Spinal cord (tissue), 10 donors: ENCODE data around the gene ZACN. TPM values are rescaled to one million over a fixed set of nuclear protein-coding genes. Genes with fewer than 3 reads are reported as not detected.

Source experiments
- DNase-seq, 6 donors: peaks; one replicate each; pipeline versions ENCODE4 v3.0.0 to v3.0.0-alpha.2; 2013 to 2015; ENCODE audit warnings: low spot score in 6 of 6, low read depth in 4 of 6
- H3K27ac ChIP-seq: one replicate; pipeline ENCODE4 v1.5.1; 2013; ENCODE audit warnings: low read depth, low read length, control low read depth
- H3K27me3 ChIP-seq: one replicate; pipeline ENCODE4 v1.6.1; 2013; ENCODE audit warnings: low read length; ENCODE audit not compliant: control insufficient read depth, insufficient read depth
- H3K36me3 ChIP-seq: one replicate; pipeline ENCODE4 v1.6.1; 2013; ENCODE audit warnings: low read length; ENCODE audit not compliant: control insufficient read depth, insufficient read depth
- H3K4me1 ChIP-seq: one replicate; pipeline ENCODE4 v1.6.1; 2013; ENCODE audit warnings: low read length; ENCODE audit not compliant: control insufficient read depth, insufficient read depth
- H3K4me3 ChIP-seq: one replicate; pipeline ENCODE4 v1.5.1; 2013; ENCODE audit warnings: low read depth, low read length, control low read depth
- H3K9me3 ChIP-seq: one replicate; pipeline ENCODE4 v1.6.1; 2013; ENCODE audit warnings: low read length; ENCODE audit not compliant: control insufficient read depth, insufficient read depth
- WGBS: methylation state at CpG from one replicate; pipeline ENCODE4 v1.1.5; 2013; ENCODE audit warnings: missing lambda C conversion rate; ENCODE audit not compliant: insufficient coverage; 5-methylcytosine and 5-hydroxymethylcytosine counted together
- long read RNA-seq, 4 donors: transcript quantifications; one replicate each; lab custom pipeline, GENCODE V29; 2026
- polyA plus RNA-seq, 2 donors: library from polyadenylated mRNA; unstranded; fragments of 120-200 nt; gene quantifications; one replicate each; pipeline ENCODE4 v1.2.1, GENCODE V29; 2013; ENCODE audit not compliant: insufficient read length in 2 of 2
- total RNA-seq, 2 donors: library from RNA; depleted of rRNA in 1 of 2; stranded (reverse); fragments of 120-200 nt in 1 of 2; fragments of >200 nt in 1 of 2; gene quantifications; one replicate each; pipeline versions ENCODE4 v1.2.3 to v1.2.4, GENCODE V29; 2013 to 2014
- donor health status: healthy.

Gene ZACN
- total RNA-seq = not detected
- polyA plus RNA-seq = 10 to 100 TPM; 49.6 to 59.0 TPM
- long read RNA-seq, donor 1, transcript ZACN-205 (1 exons, 2,651 nt) = major isoform, 205 of 246 reads
- long read RNA-seq, donor 1, partial matches to known transcripts = 33 of 246 reads
- long read RNA-seq, donor 1, other reads (novel, unspliced or antisense) = 8 of 246 reads
- long read RNA-seq, donor 2, transcript ZACN-205 (1 exons, 2,651 nt) = major isoform, 76 of 81 reads
- long read RNA-seq, donor 2, partial matches to known transcripts = 5 of 81 reads
- long read RNA-seq, donor 2, other reads (novel, unspliced or antisense) = 0 of 81 reads
- long read RNA-seq, donor 3, transcript ZACN-205 (1 exons, 2,651 nt) = major isoform, 114 of 114 reads
- long read RNA-seq, donor 3, partial matches to known transcripts = 0 of 114 reads
- long read RNA-seq, donor 3, other reads (novel, unspliced or antisense) = 0 of 114 reads
- long read RNA-seq, donor 4, transcript ZACN-205 (1 exons, 2,651 nt) = major isoform, 340 of 340 reads
- long read RNA-seq, donor 4, partial matches to known transcripts = 0 of 340 reads
- long read RNA-seq, donor 4, other reads (novel, unspliced or antisense) = 0 of 340 reads

DNA sequence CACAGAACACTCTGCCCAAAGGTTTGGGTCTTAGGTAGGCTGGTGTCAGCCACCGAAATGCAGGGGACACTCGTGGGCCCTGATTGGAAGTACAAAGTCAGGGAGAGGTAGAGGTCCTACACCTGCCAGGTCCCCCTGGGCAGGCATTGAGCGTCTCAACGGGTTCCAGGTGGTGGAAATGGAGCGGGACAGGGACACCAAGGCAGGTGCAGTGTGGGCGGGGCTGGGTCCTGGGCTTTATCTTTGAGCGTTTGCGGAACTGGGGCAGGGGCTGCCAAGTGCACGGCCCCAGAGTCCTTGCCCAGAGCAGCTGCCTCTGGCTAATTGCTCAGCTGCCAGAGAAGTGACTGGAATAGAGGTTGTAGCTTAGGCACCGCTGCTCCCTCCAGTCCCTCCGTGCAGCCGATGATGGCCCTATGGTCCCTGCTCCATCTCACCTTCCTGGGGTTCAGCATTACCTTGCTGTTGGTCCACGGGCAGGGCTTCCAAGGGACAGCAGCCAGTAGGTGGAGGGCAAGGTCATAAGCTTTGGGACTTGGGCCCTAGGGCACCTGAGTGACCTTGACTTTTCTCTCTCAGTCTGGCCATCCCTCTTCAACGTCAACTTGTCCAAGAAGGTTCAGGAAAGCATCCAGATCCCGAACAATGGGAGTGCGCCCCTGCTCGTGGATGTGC is at the start of gene ZACN:
ZACN (plus strand) TSS at position 323 of the 675 bp plus-strand sequence; CDS start at position 406, 83 bp downstream.
- peaks cover 29% of the 10 kb centered on the region for H3K36me3 ChIP-seq
- H3K27ac ChIP-seq = no peak within 1 kb of the TSS
- H3K9me3 ChIP-seq = no peaks in the 10 kb centered on the region
- DNase-seq = no peak
- H3K27me3 ChIP-seq = peaks cover 59% of the 10 kb centered on the region
- WGBS = 64% methylated on average over 17 of the region's 17 CpGs
- no peak within 1 kb of the TSS for H3K4me3 ChIP-seq
- H3K4me1 ChIP-seq = peaks cover 65% of the 10 kb centered on the region

DNA sequence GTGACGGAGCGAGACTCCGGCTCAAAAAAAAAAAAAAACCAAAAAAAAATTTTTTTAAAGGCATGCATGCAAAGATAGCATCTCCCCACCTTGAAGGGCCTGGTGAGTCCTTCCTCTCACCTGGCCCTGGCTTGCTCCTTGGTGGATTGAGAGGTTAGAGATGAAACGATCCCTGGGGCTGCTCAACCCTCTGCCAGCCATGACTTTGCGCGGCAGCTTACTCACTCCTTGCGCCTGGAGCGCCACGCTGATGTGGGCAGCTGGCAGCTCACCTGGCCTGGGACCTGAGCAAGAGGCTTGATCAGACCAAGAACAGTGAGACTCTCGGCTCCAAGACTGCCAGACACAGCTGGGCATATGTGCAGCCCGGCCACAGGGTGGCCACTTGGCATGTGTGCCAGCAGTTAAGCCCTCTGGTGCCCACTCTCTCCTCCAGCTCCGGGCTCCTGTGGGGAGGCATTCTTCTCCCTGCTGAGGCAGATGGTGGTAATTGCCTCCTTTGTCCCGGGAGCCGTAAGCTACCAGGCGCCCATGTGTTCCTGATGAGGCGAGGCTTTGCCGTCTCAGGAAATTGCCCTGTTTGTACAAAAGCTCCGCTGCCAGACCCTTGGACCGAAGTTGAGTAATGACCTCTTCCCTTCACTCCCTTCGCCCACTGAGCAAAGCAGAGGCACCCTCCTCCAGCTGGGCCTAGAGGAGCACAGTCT is 46.8 kb upstream of the ZACN start:
- Histone ChIP-seq H3K27me3 (no peaks in the 10 kb centered on the region), H3K4me3 (no peak overlapping the region), H3K27ac (no peak overlapping the region), H3K36me3 (peaks cover 7% of the 10 kb centered on the region), H3K9me3 (no peaks in the 10 kb centered on the region), H3K4me1 (peaks cover 24% of the 10 kb centered on the region)
- 39% methylated on average over 14 of the region's 20 CpGs for WGBS
- DNase-seq = peak in 2 of 6 donors; percentile 49 to 60

GRCh38 chr17:76032780-76033108 is 46.2 kb upstream of the ZACN start:
- no peak for DNase-seq
- 52% methylated on average over 3 of the region's 5 CpGs for WGBS

GRCh38 chr17:76033139-76033538 is 45.8 kb upstream of the ZACN start:
- H3K4me1 ChIP-seq = peaks cover 24% of the 10 kb centered on the region
- H3K4me3 ChIP-seq = no peak overlapping the region
- no peak for DNase-seq

More at GRCh38 chr17:76032780-76033108, 46.2 kb upstream of the ZACN start:
- Histone ChIP-seq H3K4me3 (no peak overlapping the region), H3K36me3 (peaks cover 9% of the 10 kb centered on the region), H3K27ac (no peak overlapping the region), H3K27me3 (no peaks in the 10 kb centered on the region), H3K9me3 (no peaks in the 10 kb centered on the region), H3K4me1 (peaks cover 24% of the 10 kb centered on the region)

GRCh38 chr17:76034428-76035350 is 44.3 kb upstream of the ZACN start:
- H3K4me3 ChIP-seq = no peak overlapping the region
- H3K36me3 ChIP-seq = peaks cover 21% of the 10 kb centered on the region
- H3K4me1 ChIP-seq = peaks cover 19% of the 10 kb centered on the region
- H3K27me3 ChIP-seq = no peaks in the 10 kb centered on the region
- H3K27ac ChIP-seq = no peak overlapping the region
- DNase-seq = peak in 1 of 6 donors; percentile 62
- H3K9me3 ChIP-seq = no peaks in the 10 kb centered on the region
- WGBS = 79% methylated on average over 8 of the region's 13 CpGs

More at GRCh38 chr17:76033139-76033538, 45.8 kb upstream of the ZACN start:
- Histone ChIP-seq H3K27me3 (no peaks in the 10 kb centered on the region), H3K9me3 (no peaks in the 10 kb centered on the region), H3K27ac (no peak overlapping the region), H3K36me3 (peaks cover 9% of the 10 kb centered on the region)
- 84% methylated on average over 6 of the region's 6 CpGs for WGBS

DNA sequence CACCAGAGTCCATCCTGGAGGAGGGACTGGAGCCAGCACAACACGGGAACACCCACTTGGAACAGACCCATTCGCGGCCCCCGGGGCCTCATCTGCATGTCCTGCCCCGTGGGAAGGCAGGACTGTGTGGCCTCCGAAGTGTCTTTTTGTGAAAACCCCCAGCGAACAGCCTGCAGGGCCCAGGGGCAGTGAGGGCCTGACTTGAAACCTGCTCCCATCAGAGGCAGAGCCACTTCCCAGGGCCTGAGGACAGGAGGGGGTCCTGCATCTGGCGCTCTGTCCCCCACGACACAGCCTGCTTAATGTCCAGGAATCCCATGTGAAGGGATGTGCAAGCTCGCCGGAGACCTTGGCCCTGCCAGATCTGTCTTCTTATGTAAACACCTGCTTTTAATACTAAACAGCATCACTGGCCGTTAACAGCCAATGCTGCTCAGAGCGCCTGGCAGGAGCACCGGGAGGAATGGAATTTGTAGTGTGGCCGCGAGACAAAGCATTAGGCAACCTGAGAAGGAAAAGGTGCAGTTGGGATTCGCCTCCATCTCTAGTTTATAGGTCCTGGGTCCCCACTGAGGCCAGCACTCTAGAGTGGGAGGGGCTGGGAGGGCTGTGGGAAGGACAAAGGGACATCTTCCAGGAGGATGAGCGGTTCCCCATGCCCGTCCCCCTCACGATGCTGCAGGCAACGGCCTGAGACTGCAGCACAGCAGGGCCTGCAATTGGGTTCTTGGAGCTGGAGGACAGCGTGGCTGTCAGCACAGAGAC is 42.3 kb upstream of the ZACN start:
- peak overlapping the region; percentile 21 for H3K27ac ChIP-seq
- H3K36me3 ChIP-seq = peaks cover 40% of the 10 kb centered on the region

DNA sequence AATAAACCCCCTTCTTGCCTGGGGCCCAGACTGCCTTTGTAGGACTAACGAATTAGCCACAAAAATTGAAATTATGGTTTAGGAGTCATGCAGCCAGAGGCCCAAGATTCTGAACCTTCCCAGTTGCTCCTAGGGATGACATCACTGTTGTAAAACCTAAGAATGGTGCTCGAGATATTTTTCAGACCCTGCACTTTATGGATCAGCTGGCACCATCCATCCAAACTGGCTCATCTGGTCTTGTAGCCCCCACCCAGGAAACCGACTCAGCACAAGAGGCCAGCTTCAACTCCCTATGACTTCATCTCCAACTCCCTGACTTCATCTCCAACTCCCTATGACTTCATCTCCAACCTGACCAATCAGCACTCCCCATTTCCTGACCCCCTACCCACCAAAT is 40.9 kb upstream of the ZACN start:
- 82% methylated on average over 3 of the region's 3 CpGs for WGBS
- Histone ChIP-seq H3K36me3 (peaks cover 54% of the 10 kb centered on the region), H3K27ac (no peak overlapping the region), H3K4me3 (no peak overlapping the region), H3K9me3 (no peaks in the 10 kb centered on the region), H3K4me1 (peaks cover 8% of the 10 kb centered on the region), H3K27me3 (no peaks in the 10 kb centered on the region)
- DNase-seq = no peak

More for the DNA sequence above, 42.3 kb upstream of the ZACN start:
- no peaks in the 10 kb centered on the region for H3K9me3 ChIP-seq
- WGBS = 30% methylated on average over 19 of the region's 22 CpGs
- H3K4me1 ChIP-seq = peaks cover 16% of the 10 kb centered on the region
- H3K27me3 ChIP-seq = no peaks in the 10 kb centered on the region
- H3K4me3 ChIP-seq = no peak overlapping the region
- peak in 2 of 6 donors; percentile 19 to 43 for DNase-seq

DNA sequence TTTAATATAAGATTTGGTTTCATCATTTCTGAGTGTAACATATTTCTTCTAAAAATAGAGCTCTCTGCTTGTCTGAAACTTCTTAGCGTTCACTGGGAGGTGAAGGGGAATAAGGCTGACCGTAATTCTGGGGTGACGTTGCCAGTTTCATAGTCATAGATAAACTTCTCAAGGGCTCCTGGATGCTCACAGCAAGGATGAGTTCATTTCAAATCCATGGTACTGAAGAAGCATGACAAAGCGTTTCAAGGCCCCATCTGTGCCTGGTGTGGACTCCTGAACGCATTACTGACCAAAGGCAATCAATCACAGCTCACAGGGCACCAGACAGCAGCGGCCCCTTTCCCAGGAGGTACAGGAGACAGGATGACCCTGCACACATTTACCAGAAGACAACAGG is 39.9 kb upstream of the ZACN start:
- Histone ChIP-seq H3K27ac (no peak overlapping the region), H3K9me3 (no peaks in the 10 kb centered on the region), H3K4me1 (peaks cover 8% of the 10 kb centered on the region), H3K36me3 (peaks cover 64% of the 10 kb centered on the region), H3K27me3 (no peaks in the 10 kb centered on the region), H3K4me3 (no peak overlapping the region)
- 35% methylated on average over 3 of the region's 6 CpGs for WGBS
- no peak for DNase-seq
